Left kidney (tissue), 2 donors: Measurements from ENCODE around the gene SLC2A9. TPM values are rescaled to one million over a fixed set of nuclear protein-coding genes. Genes with fewer than 3 reads are reported as not detected.
"Not testable (repeated sequence)": the region's sequence is repeated elsewhere in the genome, so short reads cannot be mapped to it uniquely, and the experiment has no call there.

Experiments
- DNase-seq: peaks from one replicate; pipeline ENCODE4 v3.0.0-alpha.2; 2013
- polyA plus RNA-seq: library from polyadenylated mRNA; unstranded; fragments of 120-200 nt; gene quantifications from one replicate; pipeline ENCODE4 v1.2.1, GENCODE V29; 2013; ENCODE audit not compliant: insufficient read length

The SLC2A9 gene
- polyA plus RNA-seq, 1 donor, result 10.3 TPM

GRCh38 chr4:9926586-9926985 is 94.7 kb downstream of the SLC2A9 start:
- DNase-seq, result no peak

GRCh38 chr4:9925750-9926439 is 95.4 kb downstream of the SLC2A9 start:
- no peak for DNase-seq

- no peak for DNase-seq
Measured at GRCh38 chr4:9924750-9925149, 96.5 kb downstream of the SLC2A9 start.

GRCh38 chr4:9923195-9923812 is 98.0 kb downstream of the SLC2A9 start:
- DNase-seq, result no peak

- no peak for DNase-seq
Measured at GRCh38 chr4:9921326-9921725, 100.0 kb downstream of the SLC2A9 start.

- no peak for DNase-seq
Measured at GRCh38 chr4:9920029-9920428, 101.3 kb downstream of the SLC2A9 start.

- no peak for DNase-seq
Measured at GRCh38 chr4:9919047-9919446, 102.2 kb downstream of the SLC2A9 start.

GRCh38 chr4:9918484-9918883 is 102.8 kb downstream of the SLC2A9 start:
- no peak for DNase-seq

GRCh38 chr4:9916937-9917336 is 104.4 kb downstream of the SLC2A9 start:
- no peak for DNase-seq

GRCh38 chr4:9916346-9916745 is 105.0 kb downstream of the SLC2A9 start:
- no peak for DNase-seq

GRCh38 chr4:9913846-9914245 is 107.5 kb downstream of the SLC2A9 start:
- DNase-seq, result no peak

GRCh38 chr4:9906996-9907395 is 114.3 kb downstream of the SLC2A9 start:
- no peak for DNase-seq

- DNase-seq, result no peak
Measured at GRCh38 chr4:9904976-9905587, 116.2 kb downstream of the SLC2A9 start.

- DNase-seq, result no peak
Measured at GRCh38 chr4:9903317-9903716, 118.0 kb downstream of the SLC2A9 start.

- DNase-seq, result no peak
Measured at GRCh38 chr4:9901257-9901656, 120.0 kb downstream of the SLC2A9 start.

- DNase-seq, result not testable (repeated sequence)
Measured at GRCh38 chr4:9900633-9901032, 120.7 kb downstream of the SLC2A9 start.

- no peak for DNase-seq
Measured at GRCh38 chr4:9899306-9900055, 121.8 kb downstream of the SLC2A9 start.

- DNase-seq, result peak; percentile 52
Measured at GRCh38 chr4:9898596-9899305, 122.5 kb downstream of the SLC2A9 start.

GRCh38 chr4:9895333-9895705 is 126.0 kb downstream of the SLC2A9 start:
- DNase-seq, result no peak

- DNase-seq, result peak; percentile 14
Measured at GRCh38 chr4:9894644-9895332, 126.5 kb downstream of the SLC2A9 start.

GRCh38 chr4:9893329-9894108 is 127.8 kb downstream of the SLC2A9 start:
- no peak for DNase-seq
